NCI-H2227 treated with DMSO at 0.1 percent for 48 hours (cell line): ENCODE results near the gene EME2.
"Not testable (repeated sequence)": the region's sequence is repeated elsewhere in the genome, so short reads cannot be mapped to it uniquely, and the experiment has no call there.

Experiments used
- DNase-seq: peaks from one replicate; lab custom pipeline; 2025; lab: John Stamatoyannopoulos, UW

Gene EME2

GRCh38 chr16:1772362-1772907, at the start of gene EME2:
TSS of gene EME2 (plus strand) at chr16:1772810. CDS start at chr16:1773228, 418 bp downstream.
- peak; percentile 23 for DNase-seq

DNA sequence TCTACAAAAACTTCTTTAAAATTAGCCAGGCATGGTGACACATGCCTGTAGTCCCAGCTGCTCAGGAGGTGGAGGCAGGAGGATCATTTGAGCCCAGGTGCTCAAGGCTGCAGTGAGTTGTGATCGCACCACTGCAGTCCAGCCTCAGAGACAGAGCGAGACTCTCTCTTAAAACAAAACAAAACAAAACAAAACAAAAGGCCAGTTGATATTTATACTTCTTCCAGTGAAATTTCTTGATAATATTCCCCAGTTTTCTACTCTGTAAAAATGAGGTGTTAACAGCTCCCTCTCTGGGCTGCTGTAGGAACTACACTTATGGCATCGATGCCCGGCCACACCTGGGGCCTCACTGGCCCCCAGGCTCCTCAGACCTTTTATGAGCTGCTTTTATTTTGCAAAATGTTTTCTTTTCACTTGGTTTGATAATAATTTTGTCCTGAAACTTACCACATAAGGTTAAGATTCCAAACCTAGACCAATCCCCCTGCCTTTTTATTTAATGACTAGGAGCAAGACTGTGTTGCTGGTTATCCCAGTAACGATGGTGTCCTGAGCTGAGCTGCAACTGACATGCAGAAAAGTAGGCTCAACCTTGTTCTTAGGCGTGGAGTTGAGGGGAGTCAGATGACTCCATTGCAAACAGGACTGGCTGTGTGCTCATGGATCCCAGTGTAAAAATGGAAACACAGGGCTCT, 49.0 kb upstream of the EME2 start:
- DNase-seq, result peak; percentile 32

DNA sequence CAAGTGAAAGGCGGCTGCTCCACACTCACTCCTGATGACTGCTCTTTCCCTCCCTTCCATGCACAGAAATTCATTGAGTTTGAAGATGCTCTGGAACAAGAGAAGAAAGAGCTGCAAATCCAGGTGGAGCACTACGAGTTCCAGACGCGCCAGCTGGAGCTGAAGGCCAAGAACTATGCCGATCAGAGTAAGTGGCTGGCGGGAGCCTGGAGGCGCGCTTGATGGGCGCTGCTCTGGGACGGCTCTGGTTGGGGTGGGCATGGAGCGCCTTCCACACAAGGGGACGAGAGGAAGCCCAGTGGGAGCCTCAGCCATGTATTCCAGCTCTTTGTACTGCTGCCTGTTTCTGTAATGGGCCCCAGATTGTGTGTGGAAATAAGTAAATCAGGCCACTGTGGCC, 48.1 kb upstream of the EME2 start:
- DNase-seq, result no peak

DNA sequence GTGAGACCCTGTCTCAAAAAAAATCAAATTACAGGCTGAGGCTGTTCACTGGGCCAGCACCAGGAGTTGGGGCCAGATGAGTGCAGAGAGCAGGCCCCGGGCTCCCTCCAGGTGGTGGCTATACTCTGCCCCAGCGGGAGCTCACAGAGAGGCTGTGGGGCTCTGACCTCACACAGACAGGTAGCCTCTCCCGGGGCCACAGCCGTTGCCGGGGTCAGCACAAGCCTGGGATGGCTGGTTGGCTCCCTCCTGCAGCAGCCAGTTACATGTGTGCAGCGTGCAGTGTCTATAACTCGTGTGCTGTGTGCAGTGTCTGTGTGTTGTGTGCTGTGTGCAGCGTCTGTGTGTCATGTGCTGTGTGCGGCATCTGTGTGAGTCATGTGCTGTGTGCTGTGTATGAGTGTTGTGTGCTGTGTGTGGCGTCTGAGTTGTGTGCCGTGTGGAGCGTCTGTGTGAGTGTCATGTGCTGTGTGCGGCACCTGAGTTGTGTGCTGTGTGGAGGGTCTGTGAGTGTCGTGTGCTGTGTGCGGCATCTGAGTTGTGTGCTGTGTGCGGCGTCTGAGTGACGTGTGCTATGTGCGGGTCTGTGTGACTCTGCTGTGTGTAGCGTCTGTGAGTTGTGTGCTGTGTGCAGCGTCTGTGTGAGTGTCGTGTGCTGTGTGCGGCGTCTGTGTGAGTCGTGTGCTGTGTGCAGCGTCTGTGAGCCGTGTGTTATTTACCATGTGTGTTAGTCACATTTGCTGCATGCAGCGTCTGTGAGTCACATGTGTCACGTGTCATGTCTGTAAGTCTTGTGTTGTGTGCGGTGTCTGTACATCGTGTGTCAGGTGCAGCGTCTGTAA, 45.7 kb upstream of the EME2 start:
- no peak for DNase-seq

- DNase-seq, result no peak
These were observed 44.7 kb upstream of the EME2 start for GRCh38 chr16:1727651-1728624.

- no peak for DNase-seq
These were observed 43.6 kb upstream of the EME2 start for GRCh38 chr16:1729026-1729425.

DNA sequence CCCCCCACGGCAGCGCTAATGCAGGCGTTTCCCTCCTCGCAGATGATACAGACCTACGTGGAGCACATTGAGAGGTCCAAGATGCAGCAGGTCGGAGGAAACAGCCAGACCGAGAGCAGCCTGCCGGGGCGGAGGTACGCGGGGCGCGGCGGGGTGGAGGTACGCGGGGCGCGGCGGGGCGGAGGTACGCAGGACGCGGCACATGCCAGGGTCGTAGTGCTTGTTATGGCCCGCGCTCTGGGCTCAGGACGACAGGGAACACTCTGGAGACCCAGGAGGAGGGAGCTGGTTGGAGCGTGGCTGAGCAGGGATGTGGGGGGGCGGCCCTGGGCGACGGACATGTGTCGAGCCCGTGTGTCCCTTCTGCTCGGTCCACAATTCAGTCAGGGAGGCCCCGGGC, 43.2 kb upstream of the EME2 start:
- no peak for DNase-seq

GRCh38 chr16:1731073-1731472, 41.5 kb upstream of the EME2 start:
- DNase-seq, result no peak

- DNase-seq, result no peak
These were observed 41.0 kb upstream of the EME2 start for GRCh38 chr16:1731603-1732002.

- no peak for DNase-seq
These were observed 40.5 kb upstream of the EME2 start for GRCh38 chr16:1732071-1732470.

DNA sequence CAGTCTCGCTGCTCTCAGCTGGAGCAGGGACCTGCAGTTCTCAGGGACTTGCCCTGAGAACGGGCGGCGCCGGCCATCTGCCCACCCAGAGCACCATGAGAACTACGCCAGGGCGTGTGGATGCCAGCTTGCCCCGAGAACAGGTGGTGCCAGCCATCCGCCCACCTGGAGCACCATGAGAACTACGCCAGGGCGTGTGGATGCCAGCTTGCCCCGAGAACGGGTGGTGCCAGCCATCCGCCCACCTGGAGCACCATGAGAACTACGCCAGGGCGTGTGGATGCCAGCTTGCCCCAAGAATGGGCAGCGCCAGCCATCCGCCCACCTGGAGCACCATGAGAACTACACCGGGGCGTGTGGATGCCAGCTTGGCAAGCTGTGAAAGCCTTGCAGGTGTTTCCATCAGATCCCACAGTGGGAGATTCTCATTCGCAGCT, 40.0 kb upstream of the EME2 start:
- DNase-seq, result not testable (repeated sequence)

DNA sequence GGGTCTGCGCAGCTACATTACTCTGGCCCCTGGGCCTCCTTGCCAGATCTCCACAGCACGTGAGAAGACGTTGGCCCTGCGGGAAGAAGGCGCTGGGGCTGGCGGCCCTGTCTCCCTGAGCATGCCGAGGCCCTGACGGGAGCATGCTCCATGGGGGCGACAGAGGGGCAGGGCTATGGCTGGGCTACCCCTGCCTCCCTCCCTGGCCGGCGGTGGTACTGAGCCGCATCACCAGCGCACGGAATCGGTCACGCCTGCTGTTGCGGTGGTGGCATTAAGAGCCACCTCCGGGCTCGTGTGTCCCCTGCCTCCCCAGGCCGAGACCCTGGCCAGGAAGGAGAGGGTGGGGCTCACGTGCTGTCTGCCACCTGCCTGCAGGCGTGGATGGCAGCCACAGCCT, 38.5 kb upstream of the EME2 start:
- no peak for DNase-seq

DNA sequence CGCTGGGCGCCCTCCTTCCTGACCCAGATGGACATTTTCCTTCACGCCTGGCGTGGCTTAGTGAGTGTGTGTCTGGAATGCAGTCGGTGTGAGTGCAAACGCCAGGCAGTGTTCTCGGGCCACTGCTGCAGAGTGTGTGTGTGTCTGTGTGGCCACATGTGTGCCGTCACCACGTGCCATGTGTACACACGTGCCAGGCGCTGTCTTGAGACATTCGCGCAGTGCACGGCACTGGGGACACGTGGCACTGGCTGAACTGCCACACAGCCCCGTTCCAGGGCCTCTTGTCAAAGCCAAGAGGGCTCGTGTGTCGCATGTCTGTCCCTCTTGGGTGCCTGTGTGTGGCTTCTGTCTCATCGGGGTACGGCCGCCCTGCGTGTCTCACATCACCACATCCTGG, 37.8 kb upstream of the EME2 start:
- no peak for DNase-seq

GRCh38 chr16:1740234-1740633, 32.4 kb upstream of the EME2 start:
- DNase-seq, result no peak

DNA sequence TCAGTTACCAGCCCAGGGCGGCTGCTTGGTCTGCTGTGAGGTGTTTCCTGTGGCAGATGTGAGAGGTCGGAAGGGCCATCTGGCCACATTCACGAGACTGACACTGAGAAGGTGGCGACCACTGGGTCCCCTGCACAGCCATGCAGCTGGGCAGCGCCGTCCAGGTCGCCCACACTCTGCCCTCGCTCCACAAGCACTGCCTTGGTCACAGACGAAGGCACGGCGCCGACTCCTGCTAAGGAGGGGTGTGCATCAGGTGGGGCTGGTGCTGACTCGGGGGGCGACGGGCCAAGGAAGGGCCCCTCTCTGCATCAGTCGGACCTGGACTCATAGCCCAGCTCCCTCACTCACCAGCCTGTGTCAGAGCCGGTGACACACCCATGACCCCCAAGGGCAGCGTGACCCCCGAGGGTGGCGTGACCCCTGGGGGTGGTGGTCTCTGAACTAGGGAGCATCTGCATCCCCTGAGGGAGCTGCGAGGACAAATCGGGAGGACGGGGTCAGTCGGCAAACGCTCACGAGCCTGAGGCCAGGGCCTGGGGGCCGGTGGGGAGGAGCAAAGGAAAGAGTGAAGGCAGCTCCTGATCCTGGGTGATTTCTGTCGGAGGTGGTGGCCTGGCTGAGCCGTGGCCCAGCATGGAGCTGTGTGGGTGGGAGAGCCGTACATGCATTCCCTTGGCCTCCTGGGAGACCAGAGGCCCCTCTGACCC, 31.7 kb upstream of the EME2 start:
- DNase-seq, result no peak

DNA sequence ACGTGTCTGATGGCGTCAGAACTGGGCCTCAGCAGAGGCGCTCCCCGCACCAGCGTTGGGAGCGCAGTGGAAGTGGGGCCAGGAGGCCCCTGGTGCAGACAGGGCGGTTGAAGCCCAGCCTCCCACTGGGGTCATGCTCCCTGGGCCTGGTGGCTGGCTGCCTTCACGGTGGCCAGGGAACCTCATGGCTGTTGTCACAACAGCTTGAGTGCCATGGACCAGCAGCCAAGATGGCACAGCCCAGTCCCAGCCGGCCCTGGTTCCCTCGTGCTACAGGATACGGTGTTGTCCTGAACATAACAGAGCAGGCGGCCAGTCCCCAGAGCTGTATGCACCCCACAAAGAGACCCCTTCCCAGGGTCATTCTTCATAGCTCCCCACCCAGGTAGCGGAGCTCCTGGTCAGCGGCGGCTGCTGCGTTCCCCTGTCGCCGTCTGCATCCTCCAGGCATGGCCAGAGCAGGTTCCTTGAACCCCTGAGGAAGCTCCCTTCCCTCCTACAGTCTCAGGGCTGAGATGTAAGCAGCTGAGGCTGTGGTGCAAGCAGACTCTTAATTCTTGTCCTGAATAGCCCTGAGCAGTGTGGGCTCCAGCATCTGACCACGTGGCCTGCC, 31.0 kb upstream of the EME2 start:
- DNase-seq, result no peak

- DNase-seq, result no peak
These were observed 29.0 kb upstream of the EME2 start for GRCh38 chr16:1743376-1744337.

DNA sequence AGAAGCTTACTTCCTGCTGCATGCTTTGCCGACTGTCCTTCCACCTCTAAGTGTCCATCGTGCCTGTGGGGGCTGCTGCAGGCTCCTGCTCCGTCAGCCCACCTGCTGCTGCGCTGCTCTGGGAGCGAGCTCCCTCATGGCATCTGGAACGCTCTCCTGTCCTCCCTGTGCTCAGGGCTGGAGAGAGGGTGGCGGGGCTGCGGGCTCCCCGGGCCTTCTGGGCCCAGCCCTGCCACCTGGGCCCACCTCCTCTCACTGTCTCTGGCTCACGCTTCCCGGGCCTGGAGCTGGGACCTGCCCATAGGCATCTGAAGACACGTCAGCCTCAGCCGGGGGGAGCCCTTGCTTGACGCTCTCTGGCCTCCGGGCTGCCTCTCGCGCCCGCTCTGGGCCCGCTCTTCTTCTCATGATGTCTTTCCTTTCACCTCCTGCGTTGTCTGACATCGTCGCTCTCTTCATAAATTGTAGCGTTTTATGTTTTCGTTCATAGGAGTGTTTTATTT, 28.2 kb upstream of the EME2 start:
- no peak for DNase-seq

DNA sequence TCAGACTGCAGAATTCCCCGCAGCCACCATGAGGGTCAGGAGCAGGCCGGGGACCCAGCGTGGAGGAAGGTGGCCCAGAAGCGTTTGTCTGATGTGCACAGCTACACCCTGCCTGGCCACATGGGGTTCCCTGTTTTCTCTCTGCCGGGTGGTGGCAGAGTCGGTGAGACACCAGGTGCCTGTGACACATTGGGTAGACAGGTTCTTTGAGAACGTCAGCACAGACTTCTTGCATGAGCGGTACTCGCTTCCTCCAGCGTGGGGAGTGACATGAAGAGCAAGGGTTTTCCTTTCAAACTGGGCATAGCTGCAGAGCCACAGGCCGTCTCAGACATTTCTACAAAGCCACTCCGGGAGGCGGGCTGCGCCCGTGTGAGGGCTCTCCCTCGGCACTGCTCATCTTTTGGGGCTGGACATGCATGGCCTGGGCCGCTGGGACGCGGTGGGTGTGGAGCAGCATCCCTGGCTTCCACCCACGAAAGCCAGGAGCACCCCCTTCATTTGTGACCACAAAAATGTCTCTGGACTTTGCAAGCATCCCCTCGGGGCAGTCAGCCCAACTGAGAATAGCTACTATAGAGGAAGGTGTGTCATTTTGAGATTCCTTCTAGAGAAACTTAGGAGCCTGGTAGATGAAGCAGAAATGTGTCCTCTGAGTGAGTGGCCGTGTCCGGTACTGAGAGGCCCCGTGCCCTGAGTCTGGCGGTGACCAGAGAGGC, 27.3 kb upstream of the EME2 start:
- DNase-seq, result no peak
